NCI-H446 (cell line): ENCODE data around the gene IL6.
"Not testable (repeated sequence)": the region's sequence is repeated elsewhere in the genome, so short reads cannot be mapped to it uniquely, and the experiment has no call there.

Experiments
- DNase-seq, 2 experiments: peaks; one replicate each; lab custom pipeline; 2025; lab: John Stamatoyannopoulos, UW

IL6 gene

GRCh38 chr7:22726345-22726906, 574 bp upstream of the IL6 start:
- peak in 1 of 2 experiments; percentile 33 for DNase-seq

- no peak for DNase-seq
These were observed 675 bp downstream of the IL6 start for GRCh38 chr7:22727714-22728035.

- peak in 1 of 2 experiments; percentile 31 for DNase-seq
These were observed 1.5 kb downstream of the IL6 start for GRCh38 chr7:22728401-22729029.

- no peak for DNase-seq
These were observed 2.3 kb downstream of the IL6 start for GRCh38 chr7:22729180-22729825.

- DNase-seq: no peak
These were observed 3.2 kb downstream of the IL6 start for GRCh38 chr7:22730066-22730710.

GRCh38 chr7:22730921-22731654, 4.1 kb downstream of the IL6 start:
- no peak for DNase-seq

- no peak for DNase-seq
These were observed 4.8 kb downstream of the IL6 start for GRCh38 chr7:22731766-22732165.

- no peak for DNase-seq
These were observed 5.6 kb downstream of the IL6 start for GRCh38 chr7:22732556-22733126.

GRCh38 chr7:22733761-22734160, 6.8 kb downstream of the IL6 start:
- no peak for DNase-seq

GRCh38 chr7:22743014-22743413, 16.0 kb downstream of the IL6 start:
- no peak for DNase-seq

- no peak for DNase-seq
These were observed 24.3 kb downstream of the IL6 start for GRCh38 chr7:22751341-22751740.

- DNase-seq: no peak
These were observed 30.5 kb downstream of the IL6 start for GRCh38 chr7:22757338-22757994.

- DNase-seq: no peak
These were observed 31.6 kb downstream of the IL6 start for GRCh38 chr7:22758576-22758975.

- no peak for DNase-seq
These were observed 32.7 kb downstream of the IL6 start for GRCh38 chr7:22759721-22760120.

- no peak for DNase-seq
These were observed 35.9 kb downstream of the IL6 start for GRCh38 chr7:22762866-22763265.

GRCh38 chr7:22765609-22766008, 38.6 kb downstream of the IL6 start:
- no peak for DNase-seq

- DNase-seq: no peak
These were observed 44.3 kb downstream of the IL6 start for GRCh38 chr7:22771194-22771871.

GRCh38 chr7:22771872-22772228, 44.9 kb downstream of the IL6 start:
- DNase-seq: no peak

GRCh38 chr7:22772885-22773284, 45.9 kb downstream of the IL6 start:
- DNase-seq: no peak

GRCh38 chr7:22776964-22777363, 50.0 kb downstream of the IL6 start:
- peak in 1 of 2 experiments; percentile 52 for DNase-seq

GRCh38 chr7:22779730-22780323, 52.8 kb downstream of the IL6 start:
- DNase-seq: not testable (repeated sequence)
